GM12878 (cell line): Measurements from ENCODE around the gene ANO6. TPM values are rescaled to one million over a fixed set of nuclear protein-coding genes. Genes with fewer than 3 reads are reported as not detected.

Experiments used
- ATAC-seq: fragments of 200-7000 bp; cut with Tn5 transposase; 3 replicates; pipeline ENCODE4 v1.9.1; 2020; ENCODE audit warnings: mild to moderate bottlenecking, moderate library complexity
- BruUV-seq: library from RNA; stranded (reverse); fragments of 400-500 nt; replicated peaks from 2 replicates; lab custom pipeline; 2021; lab: Mats Ljungman, UMichigan
- CTCF ChIA-PET: fragments of 300-600 bp; sonication (Branson Sonifier 250); formaldehyde crosslinking; extraction: SDS; loops from one replicate; lab custom pipeline; 2021; ENCODE audit warnings: inconsistent platforms; lab: Yijun Ruan, JAX
- POLR2A ChIA-PET: fragments of 350-600 bp; formaldehyde crosslinking; extraction: SDS; loops from one replicate; lab custom pipeline; 2021; ENCODE audit warnings: inconsistent platforms; lab: Charles Lee
- RAD21 ChIA-PET: fragments of 300-600 bp; sonication (Branson Sonifier 250); formaldehyde crosslinking; loops from one replicate; lab custom pipeline; 2023; ENCODE audit warnings: antibody characterized with exemption; ENCODE audit not compliant: unreplicated experiment; lab: Charles Lee
- SMC1A ChIA-PET: fragments of 300-600 bp; sonication (Branson Sonifier 250); formaldehyde crosslinking; loops from one replicate; lab custom pipeline; 2023; ENCODE audit not compliant: unreplicated experiment, uncharacterized antibody; lab: Charles Lee
- DNase-seq: peaks from one replicate; pipeline ENCODE4 v3.0.0-alpha.2; 2011; ENCODE audit warnings: low read depth, low spot score
- FAIRE-seq: peaks from 3 replicates; lab custom pipeline; 2011; peaks lifted over from hg19 to GRCh38; lab: Jason Lieb, UNC
- H2AFZ ChIP-seq: 2 replicates; pipeline ENCODE4 v1.6.0; 2011; ENCODE audit warnings: low read depth, low read length, control low read depth; ENCODE audit not compliant: control insufficient read depth
- H3K27ac ChIP-seq: 2 replicates; pipeline ENCODE4 v1.5.1; 2011; ENCODE audit warnings: control low read depth; ENCODE audit not compliant: control insufficient read depth, insufficient read depth
- H3K27me3 ChIP-seq, 2 experiments: replicated peaks in 1 of 2; 2 replicates each; pipeline versions ENCODE4 v1.6.0 to v1.6.1; 2011; ENCODE audit warnings: low read length in 1 of 2; ENCODE audit not compliant: control insufficient read depth in 2 of 2, insufficient read depth in 2 of 2
- H3K36me3 ChIP-seq, 2 experiments: 2 replicates each; pipeline ENCODE4 v1.5.1; 2011; ENCODE audit warnings: low read length in 1 of 2; ENCODE audit not compliant: control insufficient read depth in 2 of 2, insufficient read depth in 2 of 2
- H3K4me1 ChIP-seq: 2 replicates; pipeline ENCODE4 v1.6.1; 2011; ENCODE audit warnings: mild to moderate bottlenecking, low read length, moderate library complexity, mixed read lengths; ENCODE audit not compliant: control insufficient read depth, insufficient read depth
- H3K4me2 ChIP-seq: 2 replicates; pipeline ENCODE4 v1.6.0; 2011; ENCODE audit warnings: control low read depth; ENCODE audit not compliant: control insufficient read depth, insufficient read depth
- H3K4me3 ChIP-seq: fragments of 200-600 bp; sonication (generic); 2 replicates; pipeline ENCODE4 v1.5.1; 2016
- H3K79me2 ChIP-seq: 2 replicates; pipeline ENCODE4 v1.6.0; 2011; ENCODE audit warnings: low read length; ENCODE audit not compliant: control insufficient read depth, insufficient read depth
- H3K9ac ChIP-seq: 2 replicates; pipeline ENCODE4 v1.8.0; 2011; ENCODE audit warnings: low read length, control low read depth, mixed read lengths; ENCODE audit not compliant: control insufficient read depth, insufficient read depth
- H3K9me3 ChIP-seq: replicated peaks from 3 replicates; pipeline ENCODE4 v1.5.1; 2011; ENCODE audit warnings: mild to moderate bottlenecking, low read length; ENCODE audit not compliant: control insufficient read depth, insufficient read depth
- H4K20me1 ChIP-seq: 2 replicates; pipeline ENCODE4 v1.6.0; 2011; ENCODE audit not compliant: control insufficient read depth, insufficient read depth
- ATF7 ChIP-seq: fragments of 450-650 bp; IDR thresholded peaks from 2 replicates; pipeline ENCODE4 v1.6.1; 2016; ENCODE audit warnings: low read depth, mild to moderate bottlenecking
- BCL11A ChIP-seq: IDR thresholded peaks from 2 replicates; pipeline ENCODE4 v1.6.1; 2011; ENCODE audit warnings: low read depth, low read length
- CEBPB ChIP-seq, 2 experiments: fragments of 150-350 bp in 1 of 2; IDR thresholded peaks; 2 replicates each; pipeline ENCODE4 v1.6.1; 2012 to 2014; ENCODE audit warnings: low read depth in 2 of 2, low read length in 2 of 2, borderline replicate concordance in 1 of 2, inconsistent platforms in 1 of 2
- CHD1 ChIP-seq: IDR thresholded peaks from 2 replicates; pipeline ENCODE4 v1.6.1; 2012; ENCODE audit warnings: low read depth, low read length, improper control_type of control experiment
- CHD4 ChIP-seq: fragments of 200-600 bp; sonication (generic); IDR thresholded peaks from 2 replicates; pipeline ENCODE4 v1.6.1; 2016; ENCODE audit warnings: mild to moderate bottlenecking
- GABPA ChIP-seq: IDR thresholded peaks from 2 replicates; pipeline ENCODE4 v1.6.1; 2014; ENCODE audit warnings: antibody characterized with exemption, low read depth, mild to moderate bottlenecking, inconsistent platforms
- GATAD2B ChIP-seq: fragments of 450-650 bp; conservative IDR thresholded peaks from 2 replicates; pipeline ENCODE4 v1.6.1; 2017; ENCODE audit warnings: low read depth, mild to moderate bottlenecking, moderate library complexity
- HDAC2 ChIP-seq: fragments of 200-600 bp; sonication (generic); IDR thresholded peaks from 2 replicates; pipeline ENCODE4 v1.6.1; 2017
- HDAC6 ChIP-seq: fragments of 200-600 bp; sonication (generic); IDR thresholded peaks from one replicate; pipeline ENCODE4 v1.8.0; 2017; ENCODE audit warnings: antibody characterized with exemption; ENCODE audit not compliant: unreplicated experiment
- MTA3 ChIP-seq: IDR thresholded peaks from 2 replicates; pipeline ENCODE4 v1.6.1; 2012; ENCODE audit warnings: low read length, inconsistent platforms, borderline replicate concordance
- SMAD1 ChIP-seq: fragments of 450-650 bp; IDR thresholded peaks from 2 replicates; pipeline ENCODE4 v1.6.1; 2018; ENCODE audit warnings: mild to moderate bottlenecking, low read depth; ENCODE audit not compliant: partially characterized antibody
- SP1 ChIP-seq: IDR thresholded peaks from one replicate; pipeline ENCODE4 v1.6.1; 2011; ENCODE audit warnings: low read depth, low read length
- SREBF1 ChIP-seq: IDR thresholded peaks from 2 replicates; pipeline ENCODE4 v1.6.1; 2012; ENCODE audit warnings: mild to moderate bottlenecking, low read length
- SREBF2 ChIP-seq: IDR thresholded peaks from 2 replicates; pipeline ENCODE4 v1.6.1; 2012; ENCODE audit warnings: mild to moderate bottlenecking, low read length
- TAF1 ChIP-seq: IDR thresholded peaks from 2 replicates; pipeline ENCODE4 v1.6.1; 2011; ENCODE audit warnings: mild to moderate bottlenecking, low read depth, low read length, borderline replicate concordance
- TCF7 ChIP-seq: IDR thresholded peaks from 2 replicates; pipeline ENCODE4 v1.6.1; 2014; ENCODE audit warnings: antibody characterized with exemption, borderline replicate concordance
- YBX1 ChIP-seq: fragments of 450-650 bp; IDR thresholded peaks from 2 replicates; pipeline ENCODE4 v1.6.1; 2016; ENCODE audit warnings: antibody characterized with exemption
- YY1 ChIP-seq: IDR thresholded peaks from 2 replicates; pipeline ENCODE4 v1.6.1; 2011; ENCODE audit warnings: low read depth, mild to moderate bottlenecking, low read length
- WGBS: methylation state at CpG from one replicate; pipeline ENCODE4 v1.1.6; 2016; ENCODE audit warnings: low lambda C conversion rate; ENCODE audit not compliant: insufficient replicate concordance, insufficient coverage; ENCODE audit errors: missing lambda C conversion rate; 5-methylcytosine and 5-hydroxymethylcytosine counted together
- in situ Hi-C: fragments of 300-500 bp; cut with MboI; formaldehyde crosslinking; loops from 9 replicates; pipeline ENCODE4 v1.14.3; 2018; ENCODE audit warnings: mixed read lengths
- intact Hi-C: fragments of 100-400 bp; cut with micrococcal nuclease; formaldehyde crosslinking; loops from one replicate; pipeline ENCODE4 v1.14.2; 2022; ENCODE audit not compliant: unreplicated experiment
- polyA plus RNA-seq, 11 experiments: library from polyadenylated mRNA; depleted of rRNA in 4 of 11; unstranded in 6 of 11; stranded (reverse) in 5 of 11; fragments of >200 nt; fragmentation: Nextera tagmentation in 4 of 11; fragmentation: Illumina TruSeq in 1 of 11; extraction: Ambion mirVana in 4 of 11; extraction: Trizol in 1 of 11; gene quantifications; 1 replicate in 1 of 11; 2 replicates in 10 of 11; pipeline versions ENCODE4 v1.2.1 to v1.2.3, GENCODE V29; 2011 to 2016; ENCODE audit warnings: inconsistent platforms in 2 of 11, missing spikeins in 2 of 11, low read depth in 1 of 11
- total RNA-seq, 4 experiments: library from RNA; depleted of rRNA in 3 of 4; stranded (reverse); fragments of >200 nt in 3 of 4; fragmentation: Illumina TruSeq in 1 of 4; extraction: Trizol in 1 of 4; gene quantifications; 2 replicates each; pipeline versions ENCODE4 v1.2.1 to v1.2.3, GENCODE V29; 2013 to 2021
- TF ChIP-seq, protein P1 (sequence below): fragments of 450-650 bp; IDR thresholded peaks from 2 replicates; pipeline ENCODE4 v1.6.1; 2017; ENCODE audit warnings: antibody characterized with exemption, mild to moderate bottlenecking, moderate library complexity
- TF ChIP-seq, protein P2 (sequence below): fragments of 450-650 bp; IDR thresholded peaks from 2 replicates; pipeline ENCODE4 v1.6.1; 2017; ENCODE audit warnings: mild to moderate bottlenecking, moderate library complexity

ANO6 gene
- total and polyA plus RNA-seq, 10 of the 15 experiments (the other 5 are each of a cell fraction or from before 2014, with no cell fraction given): 4.6 to 30.3 (median 26.0) TPM

- SMC1A ChIA-PET: no interaction called here
- H3K9ac ChIP-seq: no peak overlapping the region
- CTCF ChIA-PET: no interaction called here
- no peak overlapping the region for H2AFZ ChIP-seq
- RAD21 ChIA-PET: no interaction called here
- H3K4me2 ChIP-seq: no peak overlapping the region
- intact Hi-C loops (no loop called here), in situ Hi-C loops (no loop called here)
- WGBS: 31% methylated on average over 4 of the region's 4 CpGs
- DNase-seq (no peak), FAIRE-seq (no peak), ATAC-seq (no peak)
- H3K36me3 ChIP-seq: no peaks in the 10 kb centered on the region
- no peaks in the 10 kb centered on the region for H3K79me2 ChIP-seq
- H3K9me3 ChIP-seq: no peaks in the 10 kb centered on the region
- POLR2A ChIA-PET: no interaction called here
- H3K4me3 ChIP-seq: no peak overlapping the region
- BruUV-seq: no TSS peak
- TF ChIP-seq HDAC6: no peak
- no peak for TF ChIP-seq CEBPB (IDR thresholded peaks at IDR 0.05; ENCODE audit: borderline replicate concordance in 1 of 2, low read depth in 2 of 2, low read length in 2 of 2)
- TF ChIP-seq GATAD2B: no peak
- no peak for TF ChIP-seq CHD4
- TF ChIP-seq YY1: no peak
- TF ChIP-seq CHD1: no peak
- no peak for TF ChIP-seq ATF7
- no peak for TF ChIP-seq MTA3
- TF ChIP-seq SMAD1: no peak
- no peak for TF ChIP-seq SREBF1
- no peak for TF ChIP-seq HDAC2
- TF ChIP-seq, protein P1, sequence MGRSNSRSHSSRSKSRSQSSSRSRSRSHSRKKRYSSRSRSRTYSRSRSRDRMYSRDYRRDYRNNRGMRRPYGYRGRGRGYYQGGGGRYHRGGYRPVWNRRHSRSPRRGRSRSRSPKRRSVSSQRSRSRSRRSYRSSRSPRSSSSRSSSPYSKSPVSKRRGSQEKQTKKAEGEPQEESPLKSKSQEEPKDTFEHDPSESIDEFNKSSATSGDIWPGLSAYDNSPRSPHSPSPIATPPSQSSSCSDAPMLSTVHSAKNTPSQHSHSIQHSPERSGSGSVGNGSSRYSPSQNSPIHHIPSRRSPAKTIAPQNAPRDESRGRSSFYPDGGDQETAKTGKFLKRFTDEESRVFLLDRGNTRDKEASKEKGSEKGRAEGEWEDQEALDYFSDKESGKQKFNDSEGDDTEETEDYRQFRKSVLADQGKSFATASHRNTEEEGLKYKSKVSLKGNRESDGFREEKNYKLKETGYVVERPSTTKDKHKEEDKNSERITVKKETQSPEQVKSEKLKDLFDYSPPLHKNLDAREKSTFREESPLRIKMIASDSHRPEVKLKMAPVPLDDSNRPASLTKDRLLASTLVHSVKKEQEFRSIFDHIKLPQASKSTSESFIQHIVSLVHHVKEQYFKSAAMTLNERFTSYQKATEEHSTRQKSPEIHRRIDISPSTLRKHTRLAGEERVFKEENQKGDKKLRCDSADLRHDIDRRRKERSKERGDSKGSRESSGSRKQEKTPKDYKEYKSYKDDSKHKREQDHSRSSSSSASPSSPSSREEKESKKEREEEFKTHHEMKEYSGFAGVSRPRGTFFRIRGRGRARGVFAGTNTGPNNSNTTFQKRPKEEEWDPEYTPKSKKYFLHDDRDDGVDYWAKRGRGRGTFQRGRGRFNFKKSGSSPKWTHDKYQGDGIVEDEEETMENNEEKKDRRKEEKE: no peak
- no peak for TF ChIP-seq TCF7
- no peak for TF ChIP-seq GABPA
- TF ChIP-seq YBX1: no peak
- no peak for TF ChIP-seq BCL11A
- no peak for TF ChIP-seq SREBF2
- TF ChIP-seq TAF1: no peak
- TF ChIP-seq, protein P2, sequence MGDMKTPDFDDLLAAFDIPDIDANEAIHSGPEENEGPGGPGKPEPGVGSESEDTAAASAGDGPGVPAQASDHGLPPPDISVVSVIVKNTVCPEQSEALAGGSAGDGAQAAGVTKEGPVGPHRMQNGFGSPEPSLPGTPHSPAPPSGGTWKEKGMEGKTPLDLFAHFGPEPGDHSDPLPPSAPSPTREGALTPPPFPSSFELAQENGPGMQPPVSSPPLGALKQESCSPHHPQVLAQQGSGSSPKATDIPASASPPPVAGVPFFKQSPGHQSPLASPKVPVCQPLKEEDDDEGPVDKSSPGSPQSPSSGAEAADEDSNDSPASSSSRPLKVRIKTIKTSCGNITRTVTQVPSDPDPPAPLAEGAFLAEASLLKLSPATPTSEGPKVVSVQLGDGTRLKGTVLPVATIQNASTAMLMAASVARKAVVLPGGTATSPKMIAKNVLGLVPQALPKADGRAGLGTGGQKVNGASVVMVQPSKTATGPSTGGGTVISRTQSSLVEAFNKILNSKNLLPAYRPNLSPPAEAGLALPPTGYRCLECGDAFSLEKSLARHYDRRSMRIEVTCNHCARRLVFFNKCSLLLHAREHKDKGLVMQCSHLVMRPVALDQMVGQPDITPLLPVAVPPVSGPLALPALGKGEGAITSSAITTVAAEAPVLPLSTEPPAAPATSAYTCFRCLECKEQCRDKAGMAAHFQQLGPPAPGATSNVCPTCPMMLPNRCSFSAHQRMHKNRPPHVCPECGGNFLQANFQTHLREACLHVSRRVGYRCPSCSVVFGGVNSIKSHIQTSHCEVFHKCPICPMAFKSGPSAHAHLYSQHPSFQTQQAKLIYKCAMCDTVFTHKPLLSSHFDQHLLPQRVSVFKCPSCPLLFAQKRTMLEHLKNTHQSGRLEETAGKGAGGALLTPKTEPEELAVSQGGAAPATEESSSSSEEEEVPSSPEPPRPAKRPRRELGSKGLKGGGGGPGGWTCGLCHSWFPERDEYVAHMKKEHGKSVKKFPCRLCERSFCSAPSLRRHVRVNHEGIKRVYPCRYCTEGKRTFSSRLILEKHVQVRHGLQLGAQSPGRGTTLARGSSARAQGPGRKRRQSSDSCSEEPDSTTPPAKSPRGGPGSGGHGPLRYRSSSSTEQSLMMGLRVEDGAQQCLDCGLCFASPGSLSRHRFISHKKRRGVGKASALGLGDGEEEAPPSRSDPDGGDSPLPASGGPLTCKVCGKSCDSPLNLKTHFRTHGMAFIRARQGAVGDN: no peak
- no peak for TF ChIP-seq SP1
- H3K27ac ChIP-seq: no peak overlapping the region
- H4K20me1 ChIP-seq: no peaks in the 10 kb centered on the region
- H3K27me3 ChIP-seq: peaks cover 0 to 1% of the 10 kb centered on the region in 2 experiments; a peak in 1 of 4 replicates
- H3K4me1 ChIP-seq: no peaks in the 10 kb centered on the region
These were observed 254.0 kb downstream of the ANO6 start for GRCh38 chr12:45469902-45470301.
